ENCODE data around the gene IL1RAPL2.

- no peak for TF ChIP-seq CTCF (IDR thresholded peaks at IDR 0.05)
- no peak for TF ChIP-seq POLR2A (IDR thresholded peaks at IDR 0.05)
Measured at GRCh38 chrX:104564921-104565703, 887 bp upstream of the IL1RAPL2 start.

Measured in heart left ventricle (tissue), 13 donors.